ENCODE measurements around the gene RSPRY1. TPM values are rescaled to one million over a fixed set of nuclear protein-coding genes. Genes with fewer than 3 reads are reported as not detected.
"Not testable (repeated sequence)": the region's sequence is repeated elsewhere in the genome, so short reads cannot be mapped to it uniquely, and the experiment has no call there.

The RSPRY1 gene
- total RNA-seq, 1 donor from 2014 or later: 63.7 TPM

DNA sequence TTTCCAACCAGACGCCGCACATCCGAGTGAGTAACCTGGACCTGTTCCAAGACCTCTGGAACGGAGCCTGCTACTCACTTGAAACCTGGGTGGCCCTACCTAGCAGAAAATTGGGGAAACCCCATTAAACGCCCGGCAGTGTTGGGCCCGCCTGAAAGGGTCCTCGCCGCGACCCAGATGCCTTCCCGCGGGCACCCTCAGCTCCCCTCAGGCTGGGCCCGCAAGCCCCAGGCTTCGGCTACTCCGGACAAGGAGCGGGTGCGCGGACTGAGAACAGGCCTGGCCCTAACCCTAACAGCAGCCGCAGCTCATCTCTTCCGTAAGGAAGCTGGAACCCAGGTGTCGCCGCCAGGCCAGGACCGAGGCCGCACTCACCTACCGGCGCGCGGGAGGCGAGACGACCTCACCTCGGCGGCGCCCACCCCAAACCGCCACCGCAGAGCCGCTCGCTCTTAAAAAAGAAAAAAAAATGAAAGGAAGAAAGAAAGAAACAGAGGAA, 634 bp upstream of the RSPRY1 start:
- TF ChIP-seq, protein P1, sequence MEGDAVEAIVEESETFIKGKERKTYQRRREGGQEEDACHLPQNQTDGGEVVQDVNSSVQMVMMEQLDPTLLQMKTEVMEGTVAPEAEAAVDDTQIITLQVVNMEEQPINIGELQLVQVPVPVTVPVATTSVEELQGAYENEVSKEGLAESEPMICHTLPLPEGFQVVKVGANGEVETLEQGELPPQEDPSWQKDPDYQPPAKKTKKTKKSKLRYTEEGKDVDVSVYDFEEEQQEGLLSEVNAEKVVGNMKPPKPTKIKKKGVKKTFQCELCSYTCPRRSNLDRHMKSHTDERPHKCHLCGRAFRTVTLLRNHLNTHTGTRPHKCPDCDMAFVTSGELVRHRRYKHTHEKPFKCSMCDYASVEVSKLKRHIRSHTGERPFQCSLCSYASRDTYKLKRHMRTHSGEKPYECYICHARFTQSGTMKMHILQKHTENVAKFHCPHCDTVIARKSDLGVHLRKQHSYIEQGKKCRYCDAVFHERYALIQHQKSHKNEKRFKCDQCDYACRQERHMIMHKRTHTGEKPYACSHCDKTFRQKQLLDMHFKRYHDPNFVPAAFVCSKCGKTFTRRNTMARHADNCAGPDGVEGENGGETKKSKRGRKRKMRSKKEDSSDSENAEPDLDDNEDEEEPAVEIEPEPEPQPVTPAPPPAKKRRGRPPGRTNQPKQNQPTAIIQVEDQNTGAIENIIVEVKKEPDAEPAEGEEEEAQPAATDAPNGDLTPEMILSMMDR (IDR thresholded peaks at IDR 0.05; ENCODE audit: unreplicated experiment): no peak
- Mint-ChIP-seq H3K9me3 (ENCODE audit: low read depth) (no peaks in the 10 kb centered on the region), H3K36me3 (ENCODE audit: insufficient read depth) (peaks cover 2% of the 10 kb centered on the region), H3K4me1 (ENCODE audit: low read depth) (peaks cover 39% of the 10 kb centered on the region), H3K4me3 (ENCODE audit: low read depth) (peak overlapping the region; percentile 95), H3K27me3 (no peaks in the 10 kb centered on the region), H3K27ac (peak overlapping the region; percentile 95)
- no peak for DNase-seq (ENCODE audit: low spot score, unreplicated experiment)

DNA sequence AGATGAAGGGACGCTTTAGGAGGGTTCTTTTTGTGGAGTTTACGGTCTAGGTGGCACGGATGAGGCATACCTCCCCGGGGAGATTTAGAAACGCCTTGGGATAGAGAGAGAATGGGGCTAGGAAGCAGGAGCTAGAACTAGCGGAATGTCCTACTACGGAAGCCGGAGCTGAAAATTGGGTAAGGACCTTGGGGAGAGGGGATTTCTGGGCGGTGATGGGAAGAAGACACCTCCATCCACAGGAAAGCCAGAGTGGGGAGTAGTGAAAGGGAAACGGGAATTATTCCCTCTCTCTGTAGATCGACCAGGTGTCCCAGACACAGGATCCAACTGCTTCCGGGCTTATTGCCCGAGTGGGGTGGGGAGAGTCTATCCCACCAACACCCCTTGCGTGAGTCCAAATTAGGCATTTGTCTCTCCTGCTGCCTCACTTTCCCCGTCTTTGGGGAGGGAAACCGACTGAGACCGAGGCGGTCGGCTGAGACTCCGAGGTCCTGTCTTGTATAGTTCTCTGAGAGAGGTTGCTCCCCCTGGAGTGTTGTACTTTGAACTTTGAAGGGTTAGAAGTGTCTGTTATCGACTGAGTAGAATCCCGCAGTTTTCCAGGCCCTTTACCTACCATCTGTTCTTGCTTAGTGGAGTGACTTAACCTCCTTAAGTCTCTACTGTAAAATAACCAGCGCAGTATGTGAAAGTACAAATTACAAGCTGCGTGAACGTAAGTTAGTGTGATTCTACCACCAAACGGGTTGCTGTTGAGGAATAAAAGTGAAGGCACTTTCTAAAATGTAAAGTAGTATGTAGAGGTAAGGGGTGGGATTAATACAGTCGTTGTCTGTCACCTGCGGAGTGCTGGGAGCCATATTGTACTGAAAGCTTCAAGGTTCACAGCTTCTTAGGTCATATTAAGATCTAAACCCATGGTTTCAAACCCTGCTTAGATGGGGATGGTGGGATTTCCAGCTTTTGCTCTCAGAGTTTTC, 1.0 kb downstream of the RSPRY1 start:
- TF ChIP-seq, protein P1 (IDR thresholded peaks at IDR 0.05; ENCODE audit: unreplicated experiment): no peak
- peaks cover 2% of the 10 kb centered on the region for H3K36me3 Mint-ChIP-seq (ENCODE audit: insufficient read depth)
- DNase-seq (ENCODE audit: low spot score, unreplicated experiment): no peak
- no peaks in the 10 kb centered on the region for H3K27me3 Mint-ChIP-seq
- H3K4me1 Mint-ChIP-seq (ENCODE audit: low read depth): peaks cover 28% of the 10 kb centered on the region
- H3K4me3 Mint-ChIP-seq (ENCODE audit: low read depth): peak overlapping the region; percentile 95
- H3K9me3 Mint-ChIP-seq (ENCODE audit: low read depth): no peaks in the 10 kb centered on the region
- peak overlapping the region; percentile 95 for H3K27ac Mint-ChIP-seq

DNA sequence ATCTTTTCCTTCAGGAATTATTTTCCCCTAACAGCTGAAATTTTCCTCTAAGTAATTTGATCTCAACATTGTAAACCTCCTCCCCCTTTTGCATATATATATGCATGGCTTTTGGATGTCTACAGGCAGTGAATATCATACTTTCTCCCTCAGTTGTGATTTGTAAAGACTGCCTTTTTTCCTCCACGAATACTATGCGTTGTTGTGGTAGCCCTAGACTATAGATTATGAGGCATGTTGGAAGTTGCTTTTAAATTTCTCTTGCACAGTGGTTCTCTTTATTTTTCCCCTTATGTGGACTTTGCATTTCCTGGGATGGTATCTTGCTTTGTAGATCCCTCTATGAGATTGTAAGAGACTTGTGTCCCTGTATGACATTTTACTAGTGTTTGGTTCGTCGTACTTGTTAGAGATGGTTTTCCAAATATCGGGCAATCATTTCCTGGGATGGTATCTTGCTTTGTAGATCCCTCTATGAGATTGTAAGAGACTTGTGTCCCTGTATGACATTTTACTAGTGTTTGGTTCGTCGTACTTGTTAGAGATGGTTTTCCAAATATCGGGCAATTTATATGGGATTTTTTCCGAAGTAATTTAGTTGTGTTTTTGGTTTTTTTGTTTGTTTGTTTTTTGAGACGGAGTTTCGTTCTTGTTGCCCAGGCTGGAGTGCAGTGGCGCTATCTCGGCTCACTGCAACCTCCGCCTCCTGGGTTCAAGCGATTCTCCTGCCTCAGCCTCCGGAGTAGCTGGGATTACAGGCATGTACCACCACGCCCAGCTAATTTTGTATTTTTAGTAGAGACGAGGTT, 2.0 kb downstream of the RSPRY1 start:
- H3K9me3 Mint-ChIP-seq (ENCODE audit: low read depth); H3K36me3 Mint-ChIP-seq (ENCODE audit: insufficient read depth); H3K27me3 Mint-ChIP-seq; DNase-seq (ENCODE audit: low spot score, unreplicated experiment): not testable (repeated sequence)
- H3K4me3 Mint-ChIP-seq (ENCODE audit: low read depth): peak overlapping the region; percentile 95
- H3K27ac Mint-ChIP-seq: peak overlapping the region; percentile 83
- peaks cover 30% of the 10 kb centered on the region for H3K4me1 Mint-ChIP-seq (ENCODE audit: low read depth)

DNA sequence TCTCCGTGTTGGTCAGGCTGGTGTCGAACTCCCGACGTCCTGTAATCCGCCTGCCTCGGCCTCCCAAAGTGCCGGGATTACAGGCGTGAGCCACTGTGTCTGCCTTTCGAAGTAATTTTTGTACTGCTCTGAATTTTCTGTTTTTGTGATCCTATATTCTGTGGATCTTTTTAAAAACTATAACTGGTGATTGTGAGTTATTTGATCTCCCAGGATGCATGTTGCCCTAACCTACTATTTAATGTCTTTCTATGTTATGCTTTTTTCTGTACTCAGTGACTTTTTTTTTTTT, 2.5 kb downstream of the RSPRY1 start:
- peak overlapping the region; percentile 83 for H3K27ac Mint-ChIP-seq
- peaks cover 31% of the 10 kb centered on the region for H3K4me1 Mint-ChIP-seq (ENCODE audit: low read depth)
- no peaks in the 10 kb centered on the region for H3K9me3 Mint-ChIP-seq (ENCODE audit: low read depth)
- peaks cover 2% of the 10 kb centered on the region for H3K36me3 Mint-ChIP-seq (ENCODE audit: insufficient read depth)
- no peak for DNase-seq (ENCODE audit: low spot score, unreplicated experiment)
- no peaks in the 10 kb centered on the region for H3K27me3 Mint-ChIP-seq
- TF ChIP-seq, protein P1 (IDR thresholded peaks at IDR 0.05; ENCODE audit: unreplicated experiment): no peak
- H3K4me3 Mint-ChIP-seq (ENCODE audit: low read depth): no peak overlapping the region

DNA sequence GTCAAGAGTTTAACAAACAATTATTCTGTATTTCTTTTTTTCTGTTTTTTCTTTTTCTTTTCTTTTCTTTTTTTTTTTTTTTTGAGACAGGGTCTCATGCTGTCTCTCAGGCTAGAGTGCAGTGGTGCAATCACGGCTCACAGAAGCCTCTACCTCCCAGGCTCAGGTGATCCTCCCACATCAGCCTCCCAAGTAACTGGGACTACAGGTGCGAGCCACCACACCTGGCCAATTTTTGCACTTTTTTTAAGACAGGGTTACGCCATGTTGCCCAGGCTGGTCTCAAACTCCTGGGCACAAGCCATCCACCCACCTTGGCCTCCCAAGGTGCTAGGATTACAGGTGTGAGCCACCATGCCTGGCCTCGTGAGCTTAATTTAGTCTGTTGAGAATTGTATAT, 3.4 kb downstream of the RSPRY1 start:
- DNase-seq (ENCODE audit: low spot score, unreplicated experiment); H3K27ac Mint-ChIP-seq; H3K4me3 Mint-ChIP-seq (ENCODE audit: low read depth); H3K27me3 Mint-ChIP-seq; H3K36me3 Mint-ChIP-seq (ENCODE audit: insufficient read depth); H3K9me3 Mint-ChIP-seq (ENCODE audit: low read depth): not testable (repeated sequence)
- H3K4me1 Mint-ChIP-seq (ENCODE audit: low read depth): peaks cover 31% of the 10 kb centered on the region

GRCh38 chr16:57190136-57190535, 4.0 kb downstream of the RSPRY1 start:
- Mint-ChIP-seq H3K9me3 (ENCODE audit: low read depth) (no peaks in the 10 kb centered on the region), H3K4me3 (ENCODE audit: low read depth) (no peak overlapping the region), H3K27ac (no peak overlapping the region), H3K27me3 (no peaks in the 10 kb centered on the region), H3K36me3 (ENCODE audit: insufficient read depth) (peaks cover 2% of the 10 kb centered on the region), H3K4me1 (ENCODE audit: low read depth) (peaks cover 27% of the 10 kb centered on the region)
- no peak for DNase-seq (ENCODE audit: low spot score, unreplicated experiment)
- TF ChIP-seq, protein P1 (IDR thresholded peaks at IDR 0.05; ENCODE audit: unreplicated experiment): no peak
